DMS 273 (cell line): Measurements from ENCODE around the gene GLTP.
"Not testable (repeated sequence)": the region's sequence is repeated elsewhere in the genome, so short reads cannot be mapped to it uniquely, and the experiment has no call there.

Experiments
- DNase-seq: peaks from one replicate; lab custom pipeline; 2025; ENCODE audit not compliant: unreplicated experiment; lab: John Stamatoyannopoulos, UW

Gene GLTP

DNA sequence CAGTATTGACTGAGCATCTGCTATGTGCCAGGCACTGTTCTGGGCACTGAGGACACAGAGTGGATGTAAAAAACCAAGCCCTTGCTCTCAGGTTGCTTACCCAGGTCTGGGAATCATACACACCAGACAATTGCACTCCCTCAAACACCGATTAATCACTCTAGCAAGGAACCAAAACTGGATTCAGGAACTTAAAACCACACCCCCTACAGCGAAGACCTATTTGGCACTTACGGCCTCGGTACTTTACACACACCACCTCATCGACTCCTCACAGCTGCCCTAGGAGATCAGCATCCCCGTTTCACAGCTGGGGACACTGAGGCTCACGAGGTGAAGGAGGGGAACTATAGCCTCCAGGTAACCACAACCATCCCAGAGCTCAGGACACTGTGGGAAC, 1.6 kb downstream of the GLTP start:
- no peak for DNase-seq

DNA sequence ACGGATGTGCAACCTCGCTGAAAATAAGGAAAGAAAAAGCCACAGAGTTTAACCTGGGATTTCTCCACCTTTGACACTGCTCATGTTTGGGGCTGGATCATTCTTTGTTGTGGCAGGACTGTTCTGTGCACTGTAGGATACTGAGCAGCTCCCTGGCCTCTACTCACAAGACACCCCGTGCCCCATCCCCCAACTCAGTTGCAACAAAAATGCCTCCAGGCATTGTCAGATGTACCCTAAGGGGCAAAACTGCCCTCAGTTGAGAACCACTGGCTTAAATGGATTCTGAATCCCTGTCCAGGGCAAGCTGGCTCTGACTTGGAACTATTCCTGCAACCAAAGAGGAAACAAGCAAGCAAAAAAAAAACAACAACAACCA, 2.1 kb downstream of the GLTP start:
- no peak for DNase-seq

DNA sequence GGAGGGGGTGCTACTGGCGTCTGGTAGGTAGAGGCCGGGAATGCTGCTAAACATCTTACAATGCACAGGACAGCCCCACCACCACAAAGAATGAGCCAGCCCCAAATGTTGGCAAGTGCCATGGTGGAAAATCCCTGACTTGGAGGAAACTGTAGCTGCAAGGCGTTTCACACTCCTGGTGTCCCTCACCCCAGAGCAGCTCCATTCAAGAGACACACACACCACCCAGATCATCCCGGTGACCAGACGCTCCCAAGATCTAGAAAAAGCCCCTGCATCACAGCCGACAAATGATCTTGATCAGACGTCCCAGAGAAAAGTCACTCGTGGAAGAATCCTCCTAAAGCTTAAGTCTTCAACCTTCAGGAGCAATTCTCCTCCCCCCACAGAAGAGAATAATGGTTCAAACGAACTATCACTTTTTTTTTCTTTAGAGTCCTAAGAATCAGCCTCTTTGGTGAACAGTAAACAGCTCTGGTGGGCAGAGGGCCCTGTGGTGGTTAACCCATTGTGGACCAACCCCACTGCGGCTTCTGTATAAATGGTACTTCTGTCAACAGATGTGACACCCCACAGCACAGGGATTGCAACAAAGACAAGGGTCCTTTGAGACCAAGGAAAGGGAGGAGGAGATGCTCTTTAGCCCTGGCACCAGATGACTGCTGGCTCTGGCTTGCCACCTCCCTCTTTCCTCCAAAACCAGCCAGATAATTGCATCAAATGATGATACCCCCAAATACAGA, 2.7 kb downstream of the GLTP start:
- DNase-seq = no peak

DNA sequence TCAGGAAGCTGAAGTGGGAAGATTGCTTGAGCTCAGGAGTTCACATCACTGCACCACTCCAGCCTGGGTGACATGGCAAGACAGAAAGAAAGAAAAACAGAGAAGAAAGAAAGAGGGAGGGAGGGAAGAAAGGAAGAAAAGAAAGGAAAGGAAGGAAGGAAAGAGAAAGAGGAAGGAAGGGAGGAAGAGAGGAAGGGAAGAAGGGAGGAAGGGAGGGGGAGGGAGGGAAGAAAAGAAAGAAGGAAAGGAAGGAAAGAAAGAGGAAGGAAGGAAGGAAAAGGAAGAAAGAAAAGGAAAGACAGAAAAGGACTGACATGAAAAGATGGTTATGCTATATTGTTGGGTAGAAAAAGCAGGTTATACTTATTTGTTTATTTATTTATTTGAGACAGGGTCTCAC, 3.9 kb downstream of the GLTP start:
- no peak for DNase-seq

DNA sequence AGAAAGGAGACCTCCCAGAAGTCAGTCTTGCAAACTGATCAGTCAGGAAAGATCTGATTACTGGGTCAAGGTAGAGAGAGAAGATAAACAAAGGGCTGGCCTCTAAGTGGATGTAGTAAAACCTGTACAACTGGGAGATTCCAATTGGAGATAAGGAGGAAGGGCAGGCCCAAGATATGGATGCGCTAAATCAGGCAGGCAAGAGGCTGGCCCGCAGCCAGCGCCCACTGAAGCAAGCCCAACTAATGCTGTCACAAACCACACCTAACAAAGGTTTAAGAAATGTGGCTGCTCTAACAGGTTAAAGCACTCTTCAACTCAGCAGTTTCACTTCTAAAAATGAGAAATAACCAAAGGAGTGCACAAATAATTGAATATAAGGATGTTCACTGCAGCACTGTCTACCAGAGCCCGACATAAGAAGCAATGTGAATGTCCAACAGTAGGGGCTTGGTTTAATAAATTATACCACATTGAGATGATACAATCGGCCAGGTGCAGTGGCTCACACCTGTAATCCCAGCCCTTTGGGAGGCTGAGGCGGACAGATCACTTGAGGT, 4.7 kb downstream of the GLTP start:
- peak; percentile 8 for DNase-seq

DNA sequence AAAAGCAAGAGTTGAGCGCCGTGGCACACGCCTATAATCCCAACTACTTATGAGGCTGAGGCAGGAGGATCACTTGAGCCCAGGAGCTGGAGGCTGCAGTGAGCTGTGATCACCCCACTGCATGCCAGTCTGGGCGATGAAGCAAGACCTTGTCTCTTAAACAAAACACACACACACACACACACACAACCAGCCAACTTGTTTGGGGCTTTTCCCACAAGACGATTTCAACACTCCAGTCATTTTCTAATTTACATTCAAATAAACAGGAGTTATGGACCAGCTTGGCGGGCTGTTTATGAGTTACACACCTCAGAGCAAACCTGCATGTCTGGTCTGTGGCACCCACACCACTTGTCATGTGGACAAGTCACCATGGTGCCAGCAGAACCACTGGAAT, 6.7 kb downstream of the GLTP start:
- no peak for DNase-seq

DNA sequence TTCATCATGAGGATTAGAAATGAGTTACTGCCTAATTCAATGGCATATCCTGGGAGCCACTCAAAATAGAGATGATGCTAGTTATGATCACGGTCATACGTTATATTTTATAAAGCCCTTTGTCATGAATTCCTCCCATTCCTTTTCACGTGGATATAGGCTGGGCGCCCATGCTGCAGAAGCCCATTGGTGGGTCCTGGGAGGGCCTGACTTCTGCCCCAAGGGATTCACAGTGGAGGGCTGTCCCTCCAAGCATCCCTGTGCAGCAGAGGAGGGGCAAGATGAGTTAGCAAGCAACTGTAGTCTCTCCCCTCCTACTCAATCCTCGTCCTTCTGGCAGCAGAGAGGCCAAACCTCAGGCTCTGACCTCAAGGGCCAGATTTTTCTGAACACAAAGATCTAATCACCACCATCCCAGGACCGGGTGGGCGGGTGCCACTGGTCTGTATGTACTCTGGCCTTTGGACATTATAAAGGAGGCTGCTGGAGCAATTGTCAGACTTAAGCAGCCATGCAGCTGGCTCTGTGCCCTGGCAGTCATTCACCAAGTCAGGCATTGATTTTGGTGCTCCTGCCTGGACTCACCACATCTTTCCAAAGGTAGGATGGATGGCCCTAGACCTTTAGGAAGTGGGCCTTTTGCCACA, 8.6 kb downstream of the GLTP start:
- DNase-seq = no peak

DNA sequence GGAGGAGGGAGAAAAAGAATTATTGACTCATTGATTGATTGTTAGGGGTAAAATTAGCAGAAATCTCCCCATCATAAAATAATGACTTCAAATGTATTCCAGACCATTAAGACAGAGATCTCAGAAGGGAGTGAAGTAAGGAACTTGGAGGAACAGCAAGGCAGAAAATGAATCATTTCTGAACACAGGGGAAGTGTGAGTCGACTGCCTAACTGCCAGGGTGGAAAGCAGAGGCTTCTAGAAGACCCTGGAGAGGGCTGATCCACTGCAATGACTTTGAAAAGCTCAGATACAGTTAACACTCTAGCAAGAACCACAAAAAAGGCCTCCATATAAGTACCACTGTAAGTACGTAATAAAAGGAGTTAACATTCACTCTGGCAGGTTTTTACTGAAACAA, 9.7 kb downstream of the GLTP start:
- no peak for DNase-seq

DNA sequence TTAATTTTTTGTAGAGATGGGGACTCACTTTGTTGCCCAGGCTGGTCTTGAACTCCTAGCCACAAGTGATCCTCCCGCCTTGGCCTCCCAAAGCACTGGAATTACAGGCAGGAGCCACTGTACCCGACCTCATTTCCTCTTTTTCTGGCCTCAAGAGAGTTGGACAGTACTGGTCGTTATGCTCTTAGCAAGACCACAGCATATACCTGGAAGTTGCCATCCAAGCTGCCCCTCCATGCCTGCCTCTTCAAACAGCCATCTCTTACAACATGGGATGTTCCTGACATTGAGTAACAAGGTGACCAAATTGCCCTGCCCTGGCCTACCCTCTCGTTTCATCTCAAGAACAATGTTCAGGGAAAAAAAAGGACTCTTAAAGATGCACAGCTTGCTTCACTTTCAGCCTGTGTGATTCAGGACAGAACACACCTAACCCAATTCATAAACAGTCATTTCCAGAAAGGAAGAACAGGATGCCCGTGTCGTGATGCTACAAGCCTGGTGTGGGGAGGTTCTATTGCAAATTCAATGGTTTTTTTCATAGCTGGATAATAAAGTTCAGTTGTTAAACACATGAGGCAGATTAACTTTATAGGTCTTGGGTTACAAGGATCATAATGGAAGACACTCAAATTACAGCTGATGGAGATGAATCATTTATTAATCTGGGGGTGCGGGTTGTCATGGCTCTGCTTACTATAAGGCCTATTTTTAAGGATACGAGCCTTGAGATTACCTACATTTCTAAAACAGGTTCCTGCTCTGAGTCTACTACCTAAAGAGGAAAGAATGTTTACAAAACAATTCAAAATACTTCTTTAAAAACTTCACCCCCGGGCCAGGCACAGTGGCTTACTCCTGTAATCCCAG, 11.9 kb downstream of the GLTP start:
- no peak for DNase-seq

DNA sequence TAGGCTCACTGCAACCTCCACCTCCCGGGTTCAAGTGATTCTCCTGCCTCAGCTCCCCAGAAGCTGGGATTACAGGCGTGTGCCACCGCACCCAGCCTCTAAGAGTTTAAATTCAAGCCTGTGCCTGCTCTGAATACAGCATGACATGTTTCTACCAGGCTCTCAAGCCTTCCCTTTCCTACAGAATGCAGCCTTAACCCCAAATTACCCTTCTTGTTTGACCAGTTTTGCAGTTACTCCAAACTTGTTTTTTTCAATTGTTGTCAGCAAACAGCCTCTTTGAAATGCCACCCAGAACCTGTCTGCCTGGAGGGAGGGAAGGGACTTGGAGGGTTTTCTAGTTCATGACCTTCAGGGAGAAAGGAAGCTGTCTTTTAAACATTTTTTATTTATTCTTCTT, 15.4 kb downstream of the GLTP start:
- no peak for DNase-seq

DNA sequence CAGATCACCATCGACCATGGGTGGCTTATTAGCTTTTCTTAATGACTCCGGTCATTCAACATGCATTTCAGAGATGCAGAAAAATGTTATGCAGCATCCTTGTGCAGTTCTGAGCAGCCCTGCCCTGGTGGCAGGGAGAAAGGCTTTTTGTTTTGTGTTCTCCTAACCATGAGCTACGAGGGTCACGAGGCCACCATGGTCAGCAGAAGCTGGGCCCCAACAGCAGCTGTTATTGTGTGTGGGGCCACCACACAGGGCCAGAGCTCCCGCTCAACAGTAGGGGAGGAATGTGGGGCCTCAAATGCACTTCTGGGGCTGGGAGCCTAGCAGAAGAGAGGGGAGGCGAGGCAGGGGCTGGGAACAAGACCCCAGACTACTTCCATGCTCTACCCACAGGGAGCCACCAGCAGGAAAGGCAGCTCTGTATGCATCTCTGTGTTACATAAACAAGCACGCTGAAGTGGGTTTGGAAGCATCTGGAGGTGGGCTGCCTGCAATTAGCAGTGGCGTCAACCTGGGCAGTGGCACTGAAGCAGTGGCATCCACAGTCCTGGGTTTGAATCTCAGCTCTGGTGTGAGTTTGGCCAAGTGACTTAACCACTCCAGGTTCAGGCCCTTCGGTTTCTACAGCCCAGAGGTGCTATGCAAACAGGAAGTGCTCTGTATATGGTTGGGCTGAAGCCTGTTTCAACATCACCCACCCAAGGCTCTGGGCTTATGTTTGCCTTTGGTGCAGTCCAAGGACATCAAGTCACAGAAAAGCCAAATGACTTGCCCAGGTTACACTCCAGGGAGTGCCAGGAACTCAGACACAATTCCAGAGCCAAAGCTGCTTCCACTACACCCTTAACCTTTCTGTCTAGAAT, 16.3 kb downstream of the GLTP start:
- no peak for DNase-seq

DNA sequence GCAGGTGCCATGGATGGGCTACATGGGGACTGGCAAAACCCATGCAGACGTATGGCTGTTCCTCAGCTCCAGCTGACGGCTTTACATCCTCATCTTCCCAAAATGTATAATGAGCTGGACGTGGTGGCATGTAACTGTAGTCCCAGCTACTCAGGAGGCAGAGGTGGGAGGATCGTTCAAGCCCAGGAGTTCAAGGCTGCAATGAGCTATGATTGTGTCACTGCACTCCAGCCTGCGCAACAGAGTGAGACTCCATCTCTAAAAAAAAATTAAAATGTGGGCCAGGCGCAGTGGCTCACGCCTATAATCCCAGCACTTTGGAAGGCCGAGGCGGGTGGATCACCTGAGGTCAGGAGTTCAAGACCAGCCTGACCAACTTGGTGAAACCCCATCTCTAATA, 17.9 kb downstream of the GLTP start:
- not testable (repeated sequence) for DNase-seq

DNA sequence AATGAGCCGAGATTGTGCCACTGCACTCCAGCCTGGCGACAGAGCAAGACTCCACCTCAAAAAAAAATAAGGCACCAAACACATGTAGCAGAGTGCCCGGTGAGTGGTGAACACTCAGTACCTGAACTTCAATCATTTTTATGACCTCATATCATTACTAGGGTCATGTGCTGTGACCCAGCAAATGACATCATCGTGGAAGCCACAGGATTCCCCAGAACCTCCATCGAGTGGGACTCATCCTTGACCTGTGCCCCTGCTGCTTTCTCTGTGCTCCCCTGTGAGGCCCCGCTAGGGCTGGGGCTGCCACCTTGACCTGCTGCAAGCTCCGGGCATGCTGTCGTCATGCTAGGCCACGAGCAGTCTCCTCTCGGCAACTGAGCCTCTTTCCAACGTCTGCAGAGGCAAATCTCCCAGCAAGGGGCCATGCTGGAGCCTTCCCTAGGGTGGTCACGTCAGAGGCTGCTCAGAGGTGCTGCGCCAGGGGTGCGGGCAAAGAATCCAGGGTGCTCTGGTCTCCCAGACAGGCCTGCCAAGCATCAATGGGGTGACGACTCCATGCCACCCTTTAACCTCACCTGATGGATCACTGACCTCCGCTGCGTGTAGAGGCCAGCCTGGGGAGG, 18.5 kb downstream of the GLTP start:
- no peak for DNase-seq

DNA sequence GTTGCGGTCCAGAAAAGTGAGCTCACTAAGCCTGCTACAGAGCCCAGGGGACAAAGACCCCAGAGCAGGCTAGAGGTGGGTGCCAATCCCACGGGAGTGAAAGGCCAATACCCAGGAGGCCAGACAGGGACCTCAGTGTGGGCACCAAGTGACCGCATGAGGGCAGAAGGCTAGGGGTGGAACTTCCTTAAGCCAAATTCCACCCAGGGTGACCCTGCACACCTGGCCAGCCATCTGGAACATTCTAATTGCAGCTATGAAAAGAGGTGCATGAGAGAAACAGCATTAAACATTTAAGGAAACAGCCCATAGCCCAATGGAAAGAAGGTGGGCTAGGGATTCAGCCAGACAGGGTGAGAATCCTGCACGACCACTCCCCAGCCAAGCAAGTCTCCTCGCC, 19.4 kb downstream of the GLTP start:
- no peak for DNase-seq

DNA sequence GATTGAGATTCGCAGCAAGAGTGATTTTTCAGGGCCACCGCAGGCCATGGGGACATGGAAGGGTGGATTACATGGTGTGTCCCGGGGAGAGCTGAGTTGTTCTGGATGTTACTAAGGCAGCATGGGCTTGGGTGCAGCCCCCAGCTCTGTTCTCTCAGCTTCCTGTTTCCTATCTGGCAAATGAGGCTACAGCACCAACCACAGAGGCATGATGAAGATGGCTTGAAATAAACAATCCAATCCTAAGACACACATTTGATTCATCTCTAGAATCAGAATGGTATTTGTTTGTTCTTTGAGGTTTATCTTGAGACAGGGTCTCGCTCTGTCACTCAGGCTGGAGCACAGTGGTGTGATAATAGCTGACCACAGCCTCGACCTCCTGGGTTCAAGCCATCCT, 21.6 kb downstream of the GLTP start:
- DNase-seq = no peak

DNA sequence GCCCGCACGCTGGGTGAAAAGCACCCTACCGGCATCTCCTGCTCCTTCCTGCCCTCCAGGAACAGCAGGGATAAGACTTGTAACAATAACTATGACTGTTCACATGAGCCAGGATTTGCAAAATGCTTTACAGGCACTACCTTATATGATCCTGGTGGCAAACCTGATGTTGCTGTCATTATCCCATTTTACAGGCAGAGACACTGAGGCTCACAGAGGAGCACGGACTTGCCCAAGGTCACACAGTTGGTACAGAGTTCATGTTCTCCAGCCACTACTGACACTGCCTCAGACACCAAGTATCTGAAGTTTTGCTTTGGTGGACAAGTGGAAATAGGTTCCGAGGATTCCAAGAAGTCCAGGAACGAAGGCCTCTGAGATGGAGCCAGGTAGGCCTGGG, 22.6 kb downstream of the GLTP start:
- no peak for DNase-seq

DNA sequence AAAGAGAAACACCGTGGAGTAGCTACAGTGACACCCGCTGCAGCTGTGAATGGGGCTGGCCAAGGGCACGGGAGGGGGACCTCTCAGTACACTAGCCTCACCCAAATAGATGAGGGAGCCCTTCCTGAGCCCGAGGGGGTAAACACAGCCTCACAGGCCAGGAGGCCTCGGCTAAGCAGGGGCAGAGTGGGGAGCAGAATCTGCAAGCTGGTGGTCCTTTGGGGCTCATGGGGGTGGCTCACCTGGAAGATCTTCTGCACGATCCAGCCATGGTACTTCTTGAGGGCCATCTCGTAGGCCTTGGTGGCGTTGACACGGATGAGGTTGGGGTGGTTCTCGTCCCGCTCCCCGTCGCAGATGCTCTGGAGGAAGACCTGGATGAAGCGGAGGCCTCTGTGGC, 25.0 kb downstream of the GLTP start:
- no peak for DNase-seq

DNA sequence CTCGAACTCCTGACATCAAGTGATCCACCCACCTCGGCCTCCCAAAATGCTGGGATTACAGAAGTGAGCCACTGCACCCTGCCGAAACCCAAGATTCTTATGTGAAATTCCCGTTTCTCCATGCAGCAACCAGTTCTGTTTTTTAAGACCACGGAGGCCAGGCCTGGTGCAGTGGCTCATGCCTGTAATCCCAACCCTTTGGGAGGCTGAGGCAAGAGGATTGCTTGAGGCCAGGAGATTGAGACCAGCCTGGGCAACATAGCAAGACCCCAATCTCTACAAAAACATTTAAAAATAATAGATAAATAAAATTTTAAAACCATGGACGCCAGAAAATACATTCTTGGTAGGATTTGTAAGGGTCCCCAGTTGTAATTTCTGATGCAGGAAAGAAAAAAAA, 29.8 kb downstream of the GLTP start:
- DNase-seq = not testable (repeated sequence)

DNA sequence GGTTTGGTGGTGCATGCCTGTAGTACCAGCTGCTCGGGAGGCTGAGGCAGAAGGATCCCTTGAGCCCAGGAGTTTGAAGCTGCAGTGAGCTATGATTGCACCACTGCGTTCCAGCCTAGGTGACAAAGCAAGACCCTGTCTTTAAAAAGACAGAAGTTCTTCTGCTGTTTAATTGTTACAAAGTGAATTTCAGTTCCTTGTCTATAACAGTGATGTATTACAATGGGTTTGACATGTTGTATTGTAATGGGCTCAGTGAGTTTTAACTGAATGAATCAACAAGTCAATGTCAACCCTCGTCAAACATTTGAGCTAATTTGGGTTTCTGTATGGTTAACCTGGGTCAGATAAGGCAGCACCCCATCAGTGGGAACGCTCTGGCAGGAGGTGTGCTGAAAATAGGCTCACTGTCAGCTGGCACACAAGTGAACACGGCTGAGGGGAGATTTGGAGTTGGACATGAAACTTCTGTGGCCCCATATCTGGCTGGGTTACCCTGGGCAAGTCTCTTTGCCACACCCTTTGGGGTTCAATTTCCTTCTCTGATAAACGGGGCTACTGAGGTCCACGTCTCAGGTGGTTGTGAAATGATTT, 33.1 kb downstream of the GLTP start:
- no peak for DNase-seq

DNA sequence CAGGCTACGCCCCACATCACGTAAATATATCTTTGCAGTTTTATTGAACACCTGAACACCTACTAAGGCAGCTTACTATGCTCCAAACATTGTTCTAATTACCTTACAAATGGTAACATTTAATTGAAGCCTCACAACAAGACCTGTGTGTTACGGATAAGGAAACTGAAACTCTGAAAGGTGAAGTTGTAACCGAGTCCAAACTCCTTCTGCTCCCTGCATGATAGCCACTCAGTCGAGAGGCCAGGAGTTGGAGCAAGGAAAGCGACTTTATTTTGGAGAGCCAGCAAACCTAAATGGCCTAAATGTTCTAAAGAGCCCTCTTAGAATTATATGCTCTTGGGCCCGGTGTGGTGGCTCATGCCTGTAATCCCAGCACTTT, 34.5 kb downstream of the GLTP start:
- DNase-seq = no peak
